Gastrocnemius medialis (tissue), 4 donors: ENCODE results near the gene FMOD.

Source experiments
- POLR2A ChIP-seq, 2 donors: fragments of 450-650 bp; IDR thresholded peaks; one replicate each; pipeline ENCODE4 v1.6.1; 2017; ENCODE audit warnings: antibody characterized with exemption in 2 of 2, mild to moderate bottlenecking in 2 of 2, moderate library complexity in 2 of 2
- TF ChIP-seq, protein P1 (sequence below), 5 experiments: fragments of 450-650 bp in 3 of 5; fragments of 200-600 bp in 2 of 5; sonication (generic) in 2 of 5; IDR thresholded peaks in 4 of 5; conservative IDR thresholded peaks in 1 of 5; 1 replicate in 4 of 5; 2 replicates in 1 of 5; pipeline ENCODE4 v1.5.1; 2016 to 2019; ENCODE audit warnings: antibody characterized with exemption in 5 of 5, mild to moderate bottlenecking in 3 of 5, moderate library complexity in 3 of 5

DNA sequence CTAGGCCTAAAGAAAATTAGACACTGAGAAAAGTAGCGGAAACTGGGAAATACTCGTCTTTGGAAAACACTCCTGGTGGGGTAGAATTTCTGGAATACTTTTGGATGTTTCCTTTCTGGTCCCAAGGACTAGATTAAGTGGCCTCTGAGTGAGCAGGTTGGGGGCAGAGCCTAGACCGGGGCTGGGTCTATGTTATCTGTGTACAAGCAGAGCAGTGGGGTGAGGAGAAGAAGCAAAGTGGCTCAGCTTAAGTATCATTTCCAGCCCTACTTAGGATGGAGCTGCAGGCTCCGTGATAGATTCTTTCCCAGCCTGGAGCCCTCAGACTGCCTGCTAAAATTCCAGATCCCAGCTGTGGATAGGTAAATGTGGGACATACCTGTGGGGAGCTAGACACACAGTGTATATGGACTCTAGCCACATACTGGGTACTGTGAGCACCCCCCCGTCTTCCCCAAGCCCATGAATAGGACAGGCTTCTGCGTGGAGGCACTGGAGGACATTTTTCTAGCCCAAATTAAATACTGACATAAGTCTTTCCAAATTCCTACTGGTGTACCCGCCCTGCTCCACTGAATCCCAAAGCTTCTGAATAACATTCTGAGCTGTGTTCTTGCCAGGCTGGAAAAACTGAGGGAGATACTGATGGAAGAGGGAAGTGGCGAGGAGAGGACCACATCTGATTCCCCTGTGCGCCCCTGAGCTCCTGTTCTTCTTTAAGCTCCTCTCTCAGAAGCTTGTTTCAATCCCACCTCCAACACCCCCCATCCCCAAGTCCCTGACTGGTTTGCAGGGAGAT is 6.8 kb downstream of the FMOD start:
- TF ChIP-seq, protein P1, sequence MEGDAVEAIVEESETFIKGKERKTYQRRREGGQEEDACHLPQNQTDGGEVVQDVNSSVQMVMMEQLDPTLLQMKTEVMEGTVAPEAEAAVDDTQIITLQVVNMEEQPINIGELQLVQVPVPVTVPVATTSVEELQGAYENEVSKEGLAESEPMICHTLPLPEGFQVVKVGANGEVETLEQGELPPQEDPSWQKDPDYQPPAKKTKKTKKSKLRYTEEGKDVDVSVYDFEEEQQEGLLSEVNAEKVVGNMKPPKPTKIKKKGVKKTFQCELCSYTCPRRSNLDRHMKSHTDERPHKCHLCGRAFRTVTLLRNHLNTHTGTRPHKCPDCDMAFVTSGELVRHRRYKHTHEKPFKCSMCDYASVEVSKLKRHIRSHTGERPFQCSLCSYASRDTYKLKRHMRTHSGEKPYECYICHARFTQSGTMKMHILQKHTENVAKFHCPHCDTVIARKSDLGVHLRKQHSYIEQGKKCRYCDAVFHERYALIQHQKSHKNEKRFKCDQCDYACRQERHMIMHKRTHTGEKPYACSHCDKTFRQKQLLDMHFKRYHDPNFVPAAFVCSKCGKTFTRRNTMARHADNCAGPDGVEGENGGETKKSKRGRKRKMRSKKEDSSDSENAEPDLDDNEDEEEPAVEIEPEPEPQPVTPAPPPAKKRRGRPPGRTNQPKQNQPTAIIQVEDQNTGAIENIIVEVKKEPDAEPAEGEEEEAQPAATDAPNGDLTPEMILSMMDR (IDR thresholded peaks at IDR 0.05 in 4 of 5, conservative IDR thresholded peaks at IDR 0.05 in 1 of 5) = no peak
- TF ChIP-seq POLR2A (IDR thresholded peaks at IDR 0.05) = no peak
